GM18519 (cell line): Measurements from ENCODE around the gene NFIB.
A peak's percentile ranks its signal among the peaks of the same experiment; 100 is the strongest.

Source experiments
- ATAC-seq: cut with Tn5 transposase; IDR thresholded peaks from one replicate; pipeline ENCODE4 v1.9.1; 2021; ENCODE audit warnings: mild to moderate bottlenecking, moderate library complexity; ENCODE audit not compliant: unreplicated experiment, low FRiP score

The NFIB gene

GRCh38 chr9:14345354-14346230 lies 31.7 kb upstream of the NFIB start:
- ATAC-seq: no peak

- ATAC-seq: no peak
Measured at GRCh38 chr9:14344941-14345353, 31.0 kb upstream of the NFIB start.

- no peak for ATAC-seq
Measured at GRCh38 chr9:14344053-14344524, 30.1 kb upstream of the NFIB start.

- no peak for ATAC-seq
Measured at GRCh38 chr9:14343261-14344031, 29.5 kb upstream of the NFIB start.

- ATAC-seq: no peak
Measured at GRCh38 chr9:14342736-14343135, 28.8 kb upstream of the NFIB start.

GRCh38 chr9:14341437-14342122 lies 27.6 kb upstream of the NFIB start:
- ATAC-seq: no peak

- no peak for ATAC-seq
Measured at GRCh38 chr9:14340994-14341393, 27.1 kb upstream of the NFIB start.

GRCh38 chr9:14340219-14340873 lies 26.4 kb upstream of the NFIB start:
- no peak for ATAC-seq

- no peak for ATAC-seq
Measured at GRCh38 chr9:14339746-14340145, 25.8 kb upstream of the NFIB start.

GRCh38 chr9:14337615-14338014 lies 23.7 kb upstream of the NFIB start:
- ATAC-seq: no peak

- no peak for ATAC-seq
Measured at GRCh38 chr9:14336244-14336643, 22.3 kb upstream of the NFIB start.

- no peak for ATAC-seq
Measured at GRCh38 chr9:14331120-14331519, 17.2 kb upstream of the NFIB start.

- ATAC-seq: no peak
Measured at GRCh38 chr9:14327036-14327435, 13.1 kb upstream of the NFIB start.

GRCh38 chr9:14326264-14326826 lies 12.4 kb upstream of the NFIB start:
- no peak for ATAC-seq

- ATAC-seq: no peak
Measured at GRCh38 chr9:14325147-14325546, 11.2 kb upstream of the NFIB start.

GRCh38 chr9:14323985-14324650 lies 10.2 kb upstream of the NFIB start:
- no peak for ATAC-seq

GRCh38 chr9:14323083-14323971 lies 9.4 kb upstream of the NFIB start:
- no peak for ATAC-seq

GRCh38 chr9:14322211-14323082 lies 8.5 kb upstream of the NFIB start:
- ATAC-seq: peak; percentile 81
